MM.1S (cell line): ENCODE measurements around the gene PGS1.

Experiments
- DNase-seq: peaks from one replicate; pipeline ENCODE4 v3.0.0-alpha.2; 2015
- H2AFZ ChIP-seq: fragments of 300-600 bp; sonication (generic); 2 replicates; pipeline ENCODE4 v1.6.0; 2016; ENCODE audit warnings: antibody characterized with exemption, low read length
- H3F3A ChIP-seq: fragments of 300-600 bp; sonication (generic); 2 replicates; pipeline ENCODE4 v1.6.1; 2016; ENCODE audit warnings: mild to moderate bottlenecking, antibody characterized with exemption, low read length, moderate library complexity, mixed read lengths; ENCODE audit not compliant: insufficient read depth
- H3K27ac ChIP-seq: fragments of 300-600 bp; sonication (generic); 2 replicates; pipeline ENCODE4 v1.5.1; 2016; ENCODE audit warnings: mild to moderate bottlenecking, low read length
- H3K27me3 ChIP-seq: fragments of 300-600 bp; sonication (generic); replicated peaks from 2 replicates; pipeline ENCODE4 v1.6.0; 2016; ENCODE audit warnings: low read length; ENCODE audit not compliant: insufficient read depth
- H3K36me3 ChIP-seq: fragments of 300-600 bp; sonication (generic); replicated peaks from 2 replicates; pipeline ENCODE4 v1.6.1; 2016; ENCODE audit warnings: mild to moderate bottlenecking, low read length, mixed read lengths; ENCODE audit not compliant: insufficient read depth
- H3K4me1 ChIP-seq: fragments of 300-600 bp; sonication (generic); 2 replicates; pipeline ENCODE4 v1.6.1; 2016; ENCODE audit warnings: low read length, mixed read lengths
- H3K4me2 ChIP-seq: fragments of 300-600 bp; sonication (generic); 2 replicates; pipeline ENCODE4 v1.6.0; 2016; ENCODE audit warnings: low read depth, low read length
- H3K4me3 ChIP-seq: fragments of 300-600 bp; sonication (generic); 2 replicates; pipeline ENCODE4 v1.5.1; 2016; ENCODE audit warnings: low read length, mixed read lengths
- H3K79me2 ChIP-seq: fragments of 300-600 bp; sonication (generic); 2 replicates; pipeline ENCODE4 v1.6.1; 2016; ENCODE audit warnings: mixed run types, low read length, mixed read lengths
- H3K9ac ChIP-seq: fragments of 300-600 bp; sonication (generic); 2 replicates; pipeline ENCODE4 v1.6.1; 2016; ENCODE audit warnings: low read length, mixed read lengths
- H3K9me2 ChIP-seq: fragments of 300-600 bp; sonication (generic); replicated peaks from 2 replicates; pipeline ENCODE4 v1.6.1; 2016; ENCODE audit warnings: mild to moderate bottlenecking, low read length, mixed read lengths; ENCODE audit not compliant: insufficient read depth
- H3K9me3 ChIP-seq: fragments of 300-600 bp; sonication (generic); replicated peaks from 2 replicates; pipeline ENCODE4 v1.6.1; 2016; ENCODE audit warnings: mild to moderate bottlenecking, low read length, mixed read lengths; ENCODE audit not compliant: insufficient read depth
- H4K20me1 ChIP-seq: fragments of 300-600 bp; sonication (generic); 2 replicates; pipeline ENCODE4 v1.6.1; 2016; ENCODE audit warnings: mild to moderate bottlenecking, low read length, moderate library complexity, mixed read lengths; ENCODE audit not compliant: insufficient read depth
- EZH2 ChIP-seq: fragments of 300-600 bp; sonication (generic); optimal IDR thresholded peaks from 2 replicates; pipeline ENCODE3; 2017; ENCODE audit warnings: low read depth, mild to moderate bottlenecking, antibody characterized with exemption, low read length, mixed read lengths
- EZH2phosphoT487 ChIP-seq: fragments of 300-600 bp; sonication (generic); IDR thresholded peaks from 2 replicates; pipeline ENCODE4 v1.6.1; 2018; ENCODE audit warnings: antibody characterized with exemption, low read length
- TF ChIP-seq, protein P1 (sequence below): fragments of 300-600 bp; sonication (generic); IDR thresholded peaks from 2 replicates; pipeline ENCODE4 v1.5.1; 2016; ENCODE audit warnings: antibody characterized with exemption, low read length, mixed read lengths

The PGS1 gene

DNA sequence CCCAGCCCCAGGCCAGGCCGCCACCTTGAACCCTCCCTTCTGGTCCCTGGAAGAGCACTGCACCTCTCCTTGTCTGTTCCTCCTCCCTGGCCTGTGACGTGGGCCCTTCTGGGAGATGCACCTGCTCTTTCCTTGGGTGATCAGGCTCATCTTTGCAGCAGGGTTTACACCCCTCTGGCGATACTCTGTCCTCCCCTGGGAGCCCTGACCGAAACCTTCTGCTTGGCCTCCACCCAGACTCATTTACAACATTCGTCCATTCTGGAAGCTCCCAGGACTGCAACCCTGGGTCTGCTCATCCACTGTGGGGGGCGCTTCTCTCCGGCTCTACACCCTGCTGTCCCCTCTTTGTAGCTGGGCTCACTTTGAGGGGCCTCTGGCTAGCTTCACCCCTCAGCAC lies 73.3 kb downstream of the PGS1 start:
- H3K27ac ChIP-seq, result no peak overlapping the region
- H3K27me3 ChIP-seq, result peaks cover 60% of the 10 kb centered on the region
- no peaks in the 10 kb centered on the region for H3K9me3 ChIP-seq
- H4K20me1 ChIP-seq, result no peaks in the 10 kb centered on the region
- H2AFZ ChIP-seq, result no peak overlapping the region
- no peaks in the 10 kb centered on the region for H3K9me2 ChIP-seq
- H3K4me3 ChIP-seq, result no peak overlapping the region
- no peak overlapping the region for H3K4me2 ChIP-seq
- no peak for TF ChIP-seq EZH2phosphoT487
- TF ChIP-seq, protein P1, sequence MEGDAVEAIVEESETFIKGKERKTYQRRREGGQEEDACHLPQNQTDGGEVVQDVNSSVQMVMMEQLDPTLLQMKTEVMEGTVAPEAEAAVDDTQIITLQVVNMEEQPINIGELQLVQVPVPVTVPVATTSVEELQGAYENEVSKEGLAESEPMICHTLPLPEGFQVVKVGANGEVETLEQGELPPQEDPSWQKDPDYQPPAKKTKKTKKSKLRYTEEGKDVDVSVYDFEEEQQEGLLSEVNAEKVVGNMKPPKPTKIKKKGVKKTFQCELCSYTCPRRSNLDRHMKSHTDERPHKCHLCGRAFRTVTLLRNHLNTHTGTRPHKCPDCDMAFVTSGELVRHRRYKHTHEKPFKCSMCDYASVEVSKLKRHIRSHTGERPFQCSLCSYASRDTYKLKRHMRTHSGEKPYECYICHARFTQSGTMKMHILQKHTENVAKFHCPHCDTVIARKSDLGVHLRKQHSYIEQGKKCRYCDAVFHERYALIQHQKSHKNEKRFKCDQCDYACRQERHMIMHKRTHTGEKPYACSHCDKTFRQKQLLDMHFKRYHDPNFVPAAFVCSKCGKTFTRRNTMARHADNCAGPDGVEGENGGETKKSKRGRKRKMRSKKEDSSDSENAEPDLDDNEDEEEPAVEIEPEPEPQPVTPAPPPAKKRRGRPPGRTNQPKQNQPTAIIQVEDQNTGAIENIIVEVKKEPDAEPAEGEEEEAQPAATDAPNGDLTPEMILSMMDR, result no peak
- TF ChIP-seq EZH2, result no peak
- no peaks in the 10 kb centered on the region for H3K4me1 ChIP-seq
- no peaks in the 10 kb centered on the region for H3K79me2 ChIP-seq
- no peak overlapping the region for H3K9ac ChIP-seq
- no peaks in the 10 kb centered on the region for H3F3A ChIP-seq
- DNase-seq, result no peak
- H3K36me3 ChIP-seq, result no peaks in the 10 kb centered on the region

DNA sequence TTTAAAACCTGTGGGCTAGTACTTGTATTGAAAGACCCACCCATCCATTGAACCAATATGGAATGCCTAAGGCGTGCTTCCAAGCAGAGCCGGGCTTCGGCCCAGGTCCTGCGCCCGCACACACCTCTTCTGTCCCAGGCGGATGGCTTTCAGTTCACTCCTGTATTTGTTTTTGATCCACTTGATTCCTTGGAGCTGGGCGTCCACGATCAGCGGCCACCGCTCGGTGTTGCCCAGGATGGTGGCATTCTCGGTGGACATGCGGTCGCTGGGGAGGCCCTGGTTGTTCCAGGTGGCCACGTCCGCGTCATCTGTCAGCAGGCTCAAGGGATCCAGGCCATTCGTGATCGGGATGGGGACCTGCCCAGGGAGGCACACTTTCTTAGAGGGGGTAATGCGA lies 75.9 kb downstream of the PGS1 start:
- H2AFZ ChIP-seq, result no peak overlapping the region

DNA sequence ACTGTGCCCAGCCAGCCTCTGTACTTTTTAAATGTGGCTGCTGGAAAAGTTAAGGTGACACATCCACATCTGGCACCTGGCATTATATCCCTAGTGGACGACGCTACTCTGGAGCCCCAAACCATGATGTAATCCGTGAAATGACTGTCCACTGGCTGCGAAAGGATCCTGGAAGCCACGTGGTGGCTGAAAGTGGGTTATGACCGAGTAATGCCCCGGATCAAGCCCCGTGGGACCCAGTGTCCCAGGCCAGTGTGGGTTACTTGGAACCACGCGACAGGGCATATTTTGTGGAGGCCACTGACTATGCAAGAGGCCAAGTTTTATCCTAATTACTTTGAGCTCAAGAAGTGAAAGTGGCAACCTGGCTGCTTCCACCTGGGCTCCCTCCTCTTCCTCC lies 79.6 kb downstream of the PGS1 start:
- Histone ChIP-seq H3K27ac (no peak overlapping the region), H3K4me3 (no peak overlapping the region), H3K36me3 (no peaks in the 10 kb centered on the region), H3K4me1 (no peaks in the 10 kb centered on the region), H3K79me2 (no peaks in the 10 kb centered on the region), H3K9me3 (no peaks in the 10 kb centered on the region), H3K4me2 (no peak overlapping the region), H3F3A (no peaks in the 10 kb centered on the region), H2AFZ (no peak overlapping the region), H3K9me2 (no peaks in the 10 kb centered on the region), H3K9ac (no peak overlapping the region), H4K20me1 (no peaks in the 10 kb centered on the region), H3K27me3 (peaks cover 70% of the 10 kb centered on the region)
- TF ChIP-seq EZH2, result no peak
- no peak for TF ChIP-seq EZH2phosphoT487
- TF ChIP-seq, protein P1, result no peak
- DNase-seq, result no peak

More for the DNA sequence above, 75.9 kb downstream of the PGS1 start:
- Histone ChIP-seq H3K4me2 (no peak overlapping the region), H3K9me2 (no peaks in the 10 kb centered on the region), H3K27ac (no peak overlapping the region), H3K79me2 (no peaks in the 10 kb centered on the region), H3K9me3 (no peaks in the 10 kb centered on the region), H3F3A (no peaks in the 10 kb centered on the region), H3K4me3 (no peak overlapping the region), H3K36me3 (no peaks in the 10 kb centered on the region), H3K4me1 (no peaks in the 10 kb centered on the region), H3K27me3 (peaks cover 66% of the 10 kb centered on the region), H3K9ac (no peak overlapping the region), H4K20me1 (no peaks in the 10 kb centered on the region)
- TF ChIP-seq EZH2 (no peak), EZH2phosphoT487 (no peak)
- TF ChIP-seq, protein P1, result no peak
- DNase-seq, result no peak
